H9 (cell line): ENCODE measurements around the gene NAA10. TPM values are rescaled to one million over a fixed set of nuclear protein-coding genes. Genes with fewer than 3 reads are reported as not detected.
A peak's percentile ranks its signal among the peaks of the same experiment; 100 is the strongest.

Experiments
- DNase-seq: peaks from one replicate; pipeline ENCODE4 v3.0.0-alpha.2; 2017
- H2AFZ ChIP-seq: one replicate; pipeline ENCODE4 v1.6.1; 2013; ENCODE audit warnings: mild to moderate bottlenecking, low read length, control low read depth, moderate library complexity
- H2AK5ac ChIP-seq: 2 replicates; pipeline ENCODE4 v1.6.1; 2013; ENCODE audit warnings: low read length, control low read depth, mixed read lengths; ENCODE audit not compliant: insufficient read length
- H2BK120ac ChIP-seq: one replicate; pipeline ENCODE4 v1.6.1; 2013; ENCODE audit warnings: low read depth, mild to moderate bottlenecking, low read length, control low read depth, inconsistent platforms; ENCODE audit not compliant: poor library complexity, severe bottlenecking
- H2BK12ac ChIP-seq: 2 replicates; pipeline ENCODE4 v1.6.1; 2013; ENCODE audit warnings: low read length, control low read depth, mixed read lengths, low read depth; ENCODE audit not compliant: insufficient read length
- H2BK15ac ChIP-seq: 2 replicates; pipeline ENCODE4 v1.6.1; 2013; ENCODE audit warnings: low read depth, low read length, control low read depth
- H2BK20ac ChIP-seq: one replicate; pipeline ENCODE4 v1.6.1; 2013; ENCODE audit warnings: low read depth, mild to moderate bottlenecking, low read length, control low read depth, inconsistent platforms; ENCODE audit not compliant: poor library complexity, severe bottlenecking
- H2BK5ac ChIP-seq: 2 replicates; pipeline ENCODE4 v1.6.1; 2013; ENCODE audit warnings: low read length, control low read depth, mixed read lengths; ENCODE audit not compliant: insufficient read length
- H3K14ac ChIP-seq: 2 replicates; pipeline ENCODE4 v1.6.1; 2013; ENCODE audit warnings: low read length, control low read depth; ENCODE audit not compliant: insufficient read depth
- H3K18ac ChIP-seq: 2 replicates; pipeline ENCODE4 v1.6.1; 2013; ENCODE audit warnings: low read depth, mild to moderate bottlenecking, mixed read lengths, low read length, control low read depth; ENCODE audit not compliant: insufficient read length
- H3K23ac ChIP-seq: 2 replicates; pipeline ENCODE4 v1.6.1; 2013; ENCODE audit warnings: low read length, control low read depth, mixed read lengths, low read depth; ENCODE audit not compliant: insufficient read length
- H3K23me2 ChIP-seq: 2 replicates; pipeline ENCODE4 v1.6.1; 2013; ENCODE audit warnings: low read depth, mild to moderate bottlenecking, mixed read lengths, low read length, control low read depth; ENCODE audit not compliant: insufficient read length, poor library complexity, severe bottlenecking
- H3K27ac ChIP-seq: 2 replicates; pipeline ENCODE4 v1.5.1; 2013; ENCODE audit warnings: low read length, control low read depth, mixed read lengths, low read depth; ENCODE audit not compliant: insufficient read length
- H3K27me3 ChIP-seq: 2 replicates; pipeline ENCODE4 v1.6.1; 2013; ENCODE audit warnings: low read length, control low read depth, inconsistent platforms; ENCODE audit not compliant: insufficient read depth
- H3K4ac ChIP-seq: 2 replicates; pipeline ENCODE4 v1.6.1; 2013; ENCODE audit warnings: low read depth, mild to moderate bottlenecking, control low read depth, inconsistent platforms, low read length, moderate library complexity
- H3K4me1 ChIP-seq: 2 replicates; pipeline ENCODE4 v1.6.1; 2013; ENCODE audit warnings: low read length, control low read depth, inconsistent platforms; ENCODE audit not compliant: insufficient read depth
- H3K4me2 ChIP-seq: 2 replicates; pipeline ENCODE4 v1.6.1; 2013; ENCODE audit warnings: low read length, control low read depth, mixed read lengths; ENCODE audit not compliant: insufficient read length, insufficient read depth
- H3K56ac ChIP-seq: 2 replicates; pipeline ENCODE4 v1.6.1; 2013; ENCODE audit warnings: low read depth, mild to moderate bottlenecking, mixed read lengths, low read length, control low read depth; ENCODE audit not compliant: insufficient read length
- H3K79me1 ChIP-seq: 2 replicates; pipeline ENCODE4 v1.6.1; 2013; ENCODE audit warnings: low read depth, mild to moderate bottlenecking, moderate library complexity, low read length, control low read depth, inconsistent platforms; ENCODE audit not compliant: insufficient read depth, poor library complexity, severe bottlenecking
- H3K79me2 ChIP-seq: 2 replicates; pipeline ENCODE4 v1.6.1; 2013; ENCODE audit warnings: low read length, control low read depth, inconsistent platforms; ENCODE audit not compliant: insufficient read depth
- H3K9ac ChIP-seq: 2 replicates; pipeline ENCODE4 v1.6.1; 2013; ENCODE audit warnings: low read length, control low read depth, mixed read lengths; ENCODE audit not compliant: insufficient read length; ENCODE audit errors: extremely low read depth
- H3K9me3 ChIP-seq: one replicate; pipeline ENCODE4 v1.6.1; 2013; ENCODE audit warnings: low read depth, low read length, inconsistent platforms; ENCODE audit not compliant: control insufficient read depth
- H3T11ph ChIP-seq: one replicate; pipeline ENCODE4 v1.6.1; 2013; ENCODE audit warnings: mild to moderate bottlenecking, low read length, control low read depth, inconsistent platforms
- H4K20me1 ChIP-seq: one replicate; pipeline ENCODE4 v1.6.1; 2013; ENCODE audit not compliant: control insufficient read depth, insufficient read length, insufficient read depth
- H4K5ac ChIP-seq: 2 replicates; pipeline ENCODE4 v1.6.1; 2013; ENCODE audit warnings: low read depth, mild to moderate bottlenecking, mixed read lengths, low read length, control low read depth; ENCODE audit not compliant: insufficient read length
- H4K8ac ChIP-seq: replicated peaks from 2 replicates; pipeline ENCODE4 v1.6.1; 2013; ENCODE audit warnings: low read length, control low read depth, mixed read lengths, low read depth; ENCODE audit not compliant: insufficient read length
- H4K91ac ChIP-seq: 2 replicates; pipeline ENCODE4 v1.6.1; 2013; ENCODE audit warnings: low read depth, mild to moderate bottlenecking, moderate library complexity, mixed read lengths, low read length, control low read depth; ENCODE audit not compliant: insufficient read length
- H3K27ac Mint-ChIP-seq, 3 experiments: 2 replicates in 2 of 3; 3 replicates in 1 of 3; pipeline ENCODE4 v1.8.0; 2020 to 2021; ENCODE audit warnings: mixed read lengths in 3 of 3, mild to moderate bottlenecking in 1 of 3, moderate library complexity in 1 of 3
- H3K27me3 Mint-ChIP-seq: 2 replicates; pipeline ENCODE4 v1.8.0; 2021; ENCODE audit warnings: low read depth, mild to moderate bottlenecking, moderate library complexity, mixed read lengths
- H3K36me3 Mint-ChIP-seq, 3 experiments: 2 replicates in 2 of 3; 3 replicates in 1 of 3; pipeline ENCODE4 v1.8.0; 2020 to 2021; ENCODE audit warnings: low read depth in 3 of 3, mixed read lengths in 3 of 3; ENCODE audit not compliant: insufficient read depth in 1 of 3
- H3K4me1 Mint-ChIP-seq, 2 experiments: 2 replicates each; pipeline ENCODE4 v1.8.0; 2020; ENCODE audit warnings: mixed read lengths in 2 of 2
- H3K4me3 Mint-ChIP-seq, 2 experiments: 2 replicates in 1 of 2; 3 replicates in 1 of 2; pipeline ENCODE4 v1.8.0; 2020 to 2021; ENCODE audit warnings: mild to moderate bottlenecking in 2 of 2, mixed read lengths in 2 of 2, moderate library complexity in 1 of 2
- H3K9me3 Mint-ChIP-seq, 2 experiments: 2 replicates in 1 of 2; 3 replicates in 1 of 2; pipeline ENCODE4 v1.8.0; 2020; ENCODE audit warnings: mild to moderate bottlenecking in 2 of 2, mixed read lengths in 2 of 2, moderate library complexity in 1 of 2
- CTCF ChIP-seq: fragments of 200-600 bp; sonication (generic); conservative IDR thresholded peaks from 3 replicates; pipeline ENCODE4 v1.8.0; 2021; ENCODE audit warnings: antibody characterized with exemption, mild to moderate bottlenecking
- WGBS: extraction: QIAGEN DNeasy Blood & Tissue Kit; methylation state at CpG from one replicate; pipeline ENCODE4 v1.1.7; 2013; ENCODE audit warnings: missing lambda C conversion rate, low lambda C conversion rate, mixed read lengths; ENCODE audit not compliant: insufficient read length; ENCODE audit errors: extremely low coverage; 5-methylcytosine and 5-hydroxymethylcytosine counted together
- microRNA-seq: library from miRNA; unstranded; fragments of <30 nt; microRNA quantifications from one replicate; pipeline ENCODE4, GENCODE V29; 2020; ENCODE audit warnings: borderline microRNAs expressed
- total RNA-seq: library from RNA; stranded (reverse); gene quantifications from 2 replicates; pipeline ENCODE4 v1.2.1, GENCODE V29; 2021

Gene NAA10
- total RNA-seq, 1 experiment from 2014 or later: 101 TPM

DNA sequence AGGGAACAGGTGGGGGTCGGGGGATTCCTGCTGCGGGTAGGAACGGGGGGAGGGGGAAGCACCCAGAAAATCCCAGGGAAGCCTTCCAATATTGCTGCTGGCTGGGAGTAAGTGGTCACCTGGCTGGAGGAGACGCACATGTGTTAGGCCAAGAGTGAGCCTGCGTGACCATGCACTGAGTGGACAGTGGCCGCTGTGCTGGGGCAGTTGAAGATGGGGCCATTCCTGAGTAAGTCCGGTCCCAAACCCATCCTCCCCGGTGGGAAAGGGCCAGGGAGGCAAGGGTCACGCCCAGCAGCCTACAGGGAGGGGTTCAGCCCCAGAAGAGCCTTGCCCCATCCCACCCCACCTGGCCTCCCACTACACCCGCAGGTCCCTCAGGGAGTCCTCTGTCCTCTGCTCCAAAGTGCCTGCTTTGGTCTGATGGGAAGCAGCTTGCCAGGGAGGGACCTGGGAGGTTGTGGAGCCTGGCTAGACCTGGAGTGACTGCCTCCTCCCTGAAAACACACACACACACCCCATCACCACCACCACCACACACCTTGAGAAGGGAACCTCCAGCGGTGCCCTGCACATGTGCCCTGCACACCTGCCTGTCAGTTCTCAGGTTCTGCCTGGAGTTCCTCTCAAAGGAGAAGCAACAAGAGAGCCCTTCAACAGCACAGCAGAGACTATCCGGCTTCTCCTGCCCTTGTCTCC is 54.9 kb downstream of the NAA10 start:
- Histone ChIP-seq H3K4me1 (no peaks in the 10 kb centered on the region; the same call in none of the 2 replicates), H4K5ac (no peak overlapping the region), H3K23me2 (peaks cover 3% of the 10 kb centered on the region), H4K91ac (no peak overlapping the region), H4K8ac (no peak overlapping the region), H3K9me3 (no peaks in the 10 kb centered on the region), H3K4ac (no peak overlapping the region), H3K23ac (no peak overlapping the region), H2AFZ (no peak overlapping the region), H3T11ph (no peak overlapping the region), H3K27me3 (no peaks in the 10 kb centered on the region), H3K9ac (no peak overlapping the region), H4K20me1 (no peaks in the 10 kb centered on the region), H2BK5ac (no peak overlapping the region), H2BK20ac (no peak overlapping the region), H2BK12ac (no peak overlapping the region), H3K27ac (no peak overlapping the region), H3K18ac (no peak overlapping the region), H3K79me1 (no peaks in the 10 kb centered on the region), H2BK15ac (no peak overlapping the region), H2BK120ac (no peak overlapping the region), H3K79me2 (no peaks in the 10 kb centered on the region), H3K14ac (no peak overlapping the region), H3K4me2 (peak overlapping the region; percentile 25), H2AK5ac (no peak overlapping the region), H3K56ac (no peak overlapping the region)
- Mint-ChIP-seq H3K4me1 (peaks cover 36 to 60% of the 10 kb centered on the region in 2 experiments), H3K27ac (no peak overlapping the region), H3K9me3 (peaks cover 54 to 73% of the 10 kb centered on the region in 2 experiments), H3K4me3 (peak overlapping the region; percentile 45 to 62; a peak in 3 of 5 replicates), H3K36me3 (peaks cover 9 to 14% (median 10%) of the 10 kb centered on the region in 3 experiments; a peak in 6 of 7 replicates), H3K27me3 (peaks cover 26% of the 10 kb centered on the region)
- no CpG with 5 or more reads among the region's 12 CpGs for WGBS
- DNase-seq: no peak
- no peak for TF ChIP-seq CTCF

Small RNAs within 50 kb of the gene (microRNA-seq; reads per million reads assigned to microRNA genes)
- gene MIR3202-1 (not detected), gene MIR3202-2 (not detected)

Other genes starting within 250 kb of the NAA10 start
- 229 and 231 TPM in 2 replicates for gene SLC6A8, start 247.1 kb downstream of the NAA10 start, total RNA-seq
- 138 and 140 TPM in 2 replicates for gene BCAP31, start 210.7 kb downstream of the NAA10 start, total RNA-seq
- gene ABCD1, start 210.2 kb downstream of the NAA10 start, total RNA-seq: 10.2 and 11.1 TPM in 2 replicates
- gene PLXNB3, start 170.8 kb downstream of the NAA10 start, total RNA-seq: 1.8 and 1.9 TPM in 2 replicates
- not detected in 2 replicates for gene SRPK3, start 154.0 kb downstream of the NAA10 start, total RNA-seq
- 43.2 and 47.1 TPM in 2 replicates for gene IDH3G, start 140.7 kb downstream of the NAA10 start, total RNA-seq
- gene SSR4, start 140.4 kb downstream of the NAA10 start, total RNA-seq: 179 and 193 TPM in 2 replicates
- 110 and 118 TPM in 2 replicates for gene PDZD4, start 104.5 kb downstream of the NAA10 start, total RNA-seq
- 19.9 and 22.7 TPM in 2 replicates for gene L1CAM, start 48.9 kb downstream of the NAA10 start, total RNA-seq
- not detected in 2 replicates for gene AVPR2, start 30.4 kb downstream of the NAA10 start, total RNA-seq
- gene ARHGAP4, start 8.8 kb downstream of the NAA10 start, total RNA-seq: 37.8 and 40.6 TPM in 2 replicates
- gene RENBP, start 9.6 kb upstream of the NAA10 start, total RNA-seq: 7.1 and 8.4 TPM in 2 replicates
- gene HCFC1, start 36.8 kb upstream of the NAA10 start, total RNA-seq: 137 and 144 TPM in 2 replicates
- gene TMEM187, start 37.7 kb upstream of the NAA10 start, total RNA-seq: 1.9 and 2.7 TPM in 2 replicates
- gene IRAK1, start 84.9 kb upstream of the NAA10 start, total RNA-seq: 85.3 and 98.4 TPM in 2 replicates
- gene MECP2, start 162.7 kb upstream of the NAA10 start, total RNA-seq: 30.4 and 32.2 TPM in 2 replicates
- not detected in 2 replicates for gene OPN1LW, start 209.2 kb upstream of the NAA10 start, total RNA-seq
- not detected in 2 replicates for gene OPN1MW, start 247.6 kb upstream of the NAA10 start, total RNA-seq